ENCODE measurements around the gene GBF1. TPM values are rescaled to one million over a fixed set of nuclear protein-coding genes. Genes with fewer than 3 reads are reported as not detected.
A peak's percentile ranks its signal among the peaks of the same experiment; 100 is the strongest.

Gene GBF1
- total RNA-seq, 1 experiment from 2014 or later = 69.8 TPM

- H3K36me3 ChIP-seq (ENCODE audit: control insufficient read depth, insufficient read depth, low read length) = 0 out of 2 replicates have a peak, but pooled peaks cover 2% of the 10 kb centered on the region
- intact Hi-C loops (cut with micrococcal nuclease; ENCODE audit: unreplicated experiment) = no loop called here
- CTCF ChIA-PET = no interaction called here
- no peak overlapping the region for H3K4me3 ChIP-seq (ENCODE audit: low read depth, low read length)
- H3K27me3 ChIP-seq (replicated peaks; ENCODE audit: control insufficient read depth, insufficient read depth, low read length) = no peaks in the 10 kb centered on the region
- no peak overlapping the region for H3K27ac Mint-ChIP-seq (ENCODE audit: unreplicated experiment)
- no peak for DNase-seq
- H3K9me3 Mint-ChIP-seq (ENCODE audit: unreplicated experiment) = no peaks in the 10 kb centered on the region
- H3K4me1 ChIP-seq = no peaks in the 10 kb centered on the region
- H3K9me3 ChIP-seq = no peaks in the 10 kb centered on the region
- peaks cover 10% of the 10 kb centered on the region for H3K36me3 Mint-ChIP-seq (ENCODE audit: insufficient read depth, unreplicated experiment)
- no peaks in the 10 kb centered on the region for H3K27me3 Mint-ChIP-seq (ENCODE audit: insufficient read depth, unreplicated experiment)
- TF ChIP-seq CTCF (IDR thresholded peaks at IDR 0.05; ENCODE audit: insufficient read depth in 1 of 2, low read depth in 1 of 2, low read length in 1 of 2, severe bottlenecking in 1 of 2, unreplicated experiment in 1 of 2) = no peak
- TSS peak; percentile 7 for BruUV-seq (replicated peaks)
- H3K4me1 Mint-ChIP-seq (ENCODE audit: low read depth, unreplicated experiment) = peaks cover 15% of the 10 kb centered on the region
- no peak overlapping the region for H3K4me3 Mint-ChIP-seq (ENCODE audit: unreplicated experiment)
- POLR2A ChIA-PET = no interaction called here
Measured at GRCh38 chr10:102283488-102283887, 38.2 kb downstream of the GBF1 start.

GRCh38 chr10:102283890-102284289, 38.6 kb downstream of the GBF1 start:
- no peak for TF ChIP-seq CTCF (IDR thresholded peaks at IDR 0.05; ENCODE audit: insufficient read depth in 1 of 2, low read depth in 1 of 2, low read length in 1 of 2, severe bottlenecking in 1 of 2, unreplicated experiment in 1 of 2)
- no TSS peak for BruUV-seq (replicated peaks)
- H3K4me1 Mint-ChIP-seq (ENCODE audit: low read depth, unreplicated experiment) = peaks cover 15% of the 10 kb centered on the region
- no peak overlapping the region for H3K27ac Mint-ChIP-seq (ENCODE audit: unreplicated experiment)
- POLR2A ChIA-PET = no interaction called here
- H3K9me3 ChIP-seq = no peaks in the 10 kb centered on the region
- no peaks in the 10 kb centered on the region for H3K27me3 ChIP-seq (replicated peaks; ENCODE audit: control insufficient read depth, insufficient read depth, low read length)
- H3K36me3 ChIP-seq (ENCODE audit: control insufficient read depth, insufficient read depth, low read length) = 0 out of 2 replicates have a peak, but pooled peaks cover 2% of the 10 kb centered on the region
- DNase-seq = no peak
- no peaks in the 10 kb centered on the region for H3K27me3 Mint-ChIP-seq (ENCODE audit: insufficient read depth, unreplicated experiment)
- no peak overlapping the region for H3K4me3 ChIP-seq (ENCODE audit: low read depth, low read length)
- no peaks in the 10 kb centered on the region for H3K4me1 ChIP-seq
- H3K9me3 Mint-ChIP-seq (ENCODE audit: unreplicated experiment) = no peaks in the 10 kb centered on the region
- intact Hi-C loops (cut with micrococcal nuclease; ENCODE audit: unreplicated experiment) = no loop called here
- peaks cover 10% of the 10 kb centered on the region for H3K36me3 Mint-ChIP-seq (ENCODE audit: insufficient read depth, unreplicated experiment)
- no peak overlapping the region for H3K4me3 Mint-ChIP-seq (ENCODE audit: unreplicated experiment)
- CTCF ChIA-PET = no interaction called here

GRCh38 chr10:102284531-102284930, 39.2 kb downstream of the GBF1 start:
- Mint-ChIP-seq H3K9me3 (ENCODE audit: unreplicated experiment) (no peaks in the 10 kb centered on the region), H3K36me3 (ENCODE audit: insufficient read depth, unreplicated experiment) (peaks cover 10% of the 10 kb centered on the region), H3K27me3 (ENCODE audit: insufficient read depth, unreplicated experiment) (no peaks in the 10 kb centered on the region), H3K4me1 (ENCODE audit: low read depth, unreplicated experiment) (peaks cover 15% of the 10 kb centered on the region), H3K27ac (ENCODE audit: unreplicated experiment) (no peak overlapping the region), H3K4me3 (ENCODE audit: unreplicated experiment) (no peak overlapping the region)
- Histone ChIP-seq H3K27me3 (replicated peaks; ENCODE audit: control insufficient read depth, insufficient read depth, low read length) (no peaks in the 10 kb centered on the region), H3K4me3 (ENCODE audit: low read depth, low read length) (no peak overlapping the region), H3K36me3 (ENCODE audit: control insufficient read depth, insufficient read depth, low read length) (0 out of 2 replicates have a peak, but pooled peaks cover 2% of the 10 kb centered on the region), H3K4me1 (no peaks in the 10 kb centered on the region), H3K9me3 (no peaks in the 10 kb centered on the region)
- ChIA-PET POLR2A (no interaction called here), CTCF (interaction anchor here (0.5 to 1.3 kb wide), 3 partner anchors 35 to 186 kb away, joined by 3 read pairs; no protein-coding TSS in a partner anchor)
- TF ChIP-seq CTCF (IDR thresholded peaks at IDR 0.05; ENCODE audit: insufficient read depth in 1 of 2, low read depth in 1 of 2, low read length in 1 of 2, severe bottlenecking in 1 of 2, unreplicated experiment in 1 of 2) = no peak
- no peak for DNase-seq
- intact Hi-C loops (cut with micrococcal nuclease; ENCODE audit: unreplicated experiment) = no loop called here
- BruUV-seq (replicated peaks) = no TSS peak
